HepG2 (cell line): ENCODE measurements around the gene INSR. TPM values are rescaled to one million over a fixed set of nuclear protein-coding genes. Genes with fewer than 3 reads are reported as not detected.

Experiments used
- ASH2L ChIP-seq: fragments of 300-600, 200-600 bp; sonication (generic); IDR thresholded peaks from 2 replicates; pipeline ENCODE4 v1.7.0; 2017; ENCODE audit warnings: low read depth, mild to moderate bottlenecking, moderate library complexity, mixed read lengths, low read length; ENCODE audit not compliant: insufficient read length
- CBX1 ChIP-seq: IDR thresholded peaks from one replicate; pipeline ENCODE4 v1.6.1; 2016; ENCODE audit warnings: antibody characterized with exemption, low read depth
- FOXK2 ChIP-seq: fragments of 450-650 bp; IDR thresholded peaks from 2 replicates; pipeline ENCODE4 v1.6.1; 2016
- HNF4A ChIP-seq: sonication (generic); formaldehyde crosslinking; IDR thresholded peaks from 2 replicates; pipeline ENCODE4 v1.4.0; 2020; ENCODE audit warnings: missing genetic modification reagents
- IKZF4 ChIP-seq: sonication (generic); formaldehyde crosslinking; IDR thresholded peaks from 2 replicates; pipeline ENCODE4 v1.5.1; 2020; ENCODE audit warnings: borderline replicate concordance, mild to moderate bottlenecking, low read depth, missing genetic modification reagents; ENCODE audit errors: not compliant biosample characterization
- KAT8 ChIP-seq: IDR thresholded peaks from 2 replicates; pipeline ENCODE4 v1.6.1; 2016; ENCODE audit warnings: missing genetic modification reagents, missing compliant biosample characterization
- KLF11 ChIP-seq: IDR thresholded peaks from 2 replicates; pipeline ENCODE4 v1.6.1; 2016; ENCODE audit warnings: missing compliant biosample characterization
- MIER3 ChIP-seq: IDR thresholded peaks from 2 replicates; pipeline ENCODE4 v1.6.1; 2016; ENCODE audit warnings: missing compliant biosample characterization, borderline replicate concordance
- NFYC ChIP-seq: IDR thresholded peaks from 2 replicates; pipeline ENCODE4 v1.6.1; 2016; ENCODE audit warnings: missing genetic modification reagents, missing compliant biosample characterization
- PTBP1 ChIP-seq: fragments of 200-400 bp; formaldehyde crosslinking; IDR thresholded peaks from 2 replicates; pipeline ENCODE4 v1.6.1; 2018; ENCODE audit warnings: low read length, low read depth; ENCODE audit not compliant: poor library complexity, severe bottlenecking
- SP5 ChIP-seq: IDR thresholded peaks from 2 replicates; pipeline ENCODE4 v1.6.1; 2016; ENCODE audit warnings: low read depth, borderline replicate concordance
- TRIM24 ChIP-seq: sonication (generic); formaldehyde crosslinking; IDR thresholded peaks from 2 replicates; pipeline ENCODE4 v1.8.0; 2022; ENCODE audit warnings: mild to moderate bottlenecking, missing genetic modification reagents
- ZBTB7A ChIP-seq: sonication (generic); formaldehyde crosslinking; IDR thresholded peaks from 2 replicates; pipeline ENCODE4 v1.8.0; 2022; ENCODE audit warnings: mild to moderate bottlenecking, missing genetic modification reagents
- ZFP1 ChIP-seq: IDR thresholded peaks from 2 replicates; pipeline ENCODE4 v1.6.1; 2016
- ZNF10 ChIP-seq: sonication (generic); formaldehyde crosslinking; IDR thresholded peaks from 2 replicates; pipeline ENCODE4 v1.4.0; 2020; ENCODE audit warnings: mild to moderate bottlenecking, low read depth, missing genetic modification reagents, borderline replicate concordance
- ZNF331 ChIP-seq: sonication (generic); formaldehyde crosslinking; IDR thresholded peaks from 2 replicates; pipeline ENCODE4 v1.4.0; 2020; ENCODE audit warnings: missing genetic modification reagents
- ZNF446 ChIP-seq: sonication (generic); formaldehyde crosslinking; IDR thresholded peaks from 2 replicates; pipeline ENCODE4 v1.5.0; 2020; ENCODE audit warnings: mild to moderate bottlenecking, missing genetic modification reagents
- ZNF557 ChIP-seq: sonication (generic); formaldehyde crosslinking; IDR thresholded peaks from 2 replicates; pipeline ENCODE4 v1.4.0; 2020; ENCODE audit warnings: missing genetic modification reagents
- ZNF607 ChIP-seq: sonication (generic); formaldehyde crosslinking; IDR thresholded peaks from 2 replicates; pipeline ENCODE4 v1.5.1; 2020; ENCODE audit warnings: missing genetic modification reagents, mild to moderate bottlenecking, borderline replicate concordance
- ZNF768 ChIP-seq: sonication (generic); formaldehyde crosslinking; IDR thresholded peaks from 2 replicates; pipeline ENCODE4 v1.4.0; 2020; ENCODE audit warnings: missing genetic modification reagents
- ZSCAN12 ChIP-seq: sonication (generic); formaldehyde crosslinking; IDR thresholded peaks from 2 replicates; pipeline ENCODE4 v1.9.0; 2021; ENCODE audit warnings: mild to moderate bottlenecking, missing genetic modification reagents
- polyA plus RNA-seq, 8 experiments: library from polyadenylated mRNA; depleted of rRNA in 3 of 8; stranded (reverse) in 7 of 8; unstranded in 1 of 8; fragments of >200 nt; fragmentation: Illumina TruSeq in 4 of 8; extraction: Trizol in 4 of 8; gene quantifications; 2 replicates each; pipeline versions ENCODE4 v1.2.1 to v1.2.3, GENCODE V29; 2011 to 2016; ENCODE audit warnings: low read depth in 4 of 8, missing spikeins in 1 of 8, mixed read lengths in 1 of 8; ENCODE audit not compliant: insufficient read depth in 1 of 8
- total RNA-seq, 5 experiments: library from RNA; depleted of rRNA; stranded (reverse); fragments of >200 nt; fragmentation: Illumina TruSeq; extraction: Trizol; gene quantifications; 2 replicates each; pipeline ENCODE4 v1.2.3, GENCODE V29; 2016; ENCODE audit warnings: low read depth in 1 of 5
- TF ChIP-seq, protein P1 (sequence below): sonication (generic); formaldehyde crosslinking; conservative IDR thresholded peaks from 2 replicates; pipeline ENCODE4 v1.5.0; 2020; ENCODE audit warnings: missing genetic modification reagents
- TF ChIP-seq, protein P2 (sequence below): sonication (generic); formaldehyde crosslinking; IDR thresholded peaks from 2 replicates; pipeline ENCODE4 v1.8.1; 2023; ENCODE audit warnings: mild to moderate bottlenecking, missing genetic modification reagents
- TF ChIP-seq, protein P3 (sequence below): sonication (generic); formaldehyde crosslinking; IDR thresholded peaks from 2 replicates; pipeline ENCODE4 v1.9.0; 2021; ENCODE audit warnings: missing genetic modification reagents, borderline replicate concordance

Gene INSR
- total and polyA plus RNA-seq, 2 of the 13 experiments (the other 11 are each of a cell fraction or from before 2014, with no cell fraction given): 24.2 to 29.8 TPM

DNA sequence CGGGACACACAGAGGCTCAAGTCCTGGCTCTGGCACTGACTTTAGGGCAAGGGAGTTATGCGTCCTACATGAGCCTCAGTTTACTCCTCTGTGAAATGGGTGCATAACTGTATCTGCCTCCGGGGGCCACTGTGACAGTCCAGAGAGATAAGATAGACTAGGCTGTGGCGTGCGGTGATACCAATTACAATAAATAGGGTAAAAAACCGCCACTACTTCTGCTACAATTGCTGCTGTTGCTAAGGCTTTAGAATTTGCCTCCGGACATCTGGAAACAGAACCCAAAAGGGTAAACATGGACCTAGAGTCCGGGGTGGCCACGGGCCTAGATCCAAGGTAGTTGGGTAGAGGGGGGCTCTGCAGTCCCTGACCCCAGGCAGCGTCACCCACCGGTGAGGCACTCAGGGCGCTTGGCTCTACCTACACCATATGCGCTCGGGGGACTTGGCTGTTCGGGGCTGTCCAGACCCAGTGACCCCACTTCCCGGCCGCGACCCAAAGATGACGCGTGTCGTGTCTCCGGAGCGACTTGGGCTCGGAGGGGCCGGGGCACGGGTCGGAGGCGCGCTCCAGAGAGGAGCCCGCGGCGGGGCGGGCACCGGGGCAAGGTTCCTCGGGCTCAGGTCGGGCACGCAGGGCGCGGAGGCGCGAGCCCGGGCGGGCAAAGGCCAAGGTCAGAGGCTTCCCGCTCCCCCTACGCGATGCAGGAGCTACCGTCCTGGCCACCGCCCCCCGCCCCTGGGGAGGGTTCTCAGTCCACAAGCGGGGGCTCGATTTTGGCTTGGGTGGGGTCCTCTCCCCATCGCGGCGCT lies 1.1 kb downstream of the INSR start (continued):
- TF ChIP-seq ASH2L (peak; percentile 46), ZNF10 (no peak), TRIM24 (CRISPR knock-in tag) (no peak), MIER3 (CRISPR knock-in tag) (no peak), ZNF607 (no peak), SP5 (CRISPR knock-in tag) (peak; percentile 22; the same call in 1 of the 2 replicates), ZSCAN12 (CRISPR knock-in tag) (no peak), CBX1 (peak; percentile 55), ZNF557 (no peak), ZNF768 (no peak; the same call in 1 of the 2 replicates), ZNF331 (no peak), IKZF4 (CRISPR knock-in tag) (peak; percentile 47), ZFP1 (no peak), KAT8 (CRISPR knock-in tag) (no peak), HNF4A (CRISPR knock-in tag) (peak; percentile 83), ZBTB7A (CRISPR knock-in tag) (no peak), NFYC (CRISPR knock-in tag) (no peak), ZNF446 (CRISPR knock-in tag) (no peak), KLF11 (CRISPR knock-in tag) (no peak), FOXK2 (no peak), PTBP1 (no peak)
- TF ChIP-seq, protein P1, sequence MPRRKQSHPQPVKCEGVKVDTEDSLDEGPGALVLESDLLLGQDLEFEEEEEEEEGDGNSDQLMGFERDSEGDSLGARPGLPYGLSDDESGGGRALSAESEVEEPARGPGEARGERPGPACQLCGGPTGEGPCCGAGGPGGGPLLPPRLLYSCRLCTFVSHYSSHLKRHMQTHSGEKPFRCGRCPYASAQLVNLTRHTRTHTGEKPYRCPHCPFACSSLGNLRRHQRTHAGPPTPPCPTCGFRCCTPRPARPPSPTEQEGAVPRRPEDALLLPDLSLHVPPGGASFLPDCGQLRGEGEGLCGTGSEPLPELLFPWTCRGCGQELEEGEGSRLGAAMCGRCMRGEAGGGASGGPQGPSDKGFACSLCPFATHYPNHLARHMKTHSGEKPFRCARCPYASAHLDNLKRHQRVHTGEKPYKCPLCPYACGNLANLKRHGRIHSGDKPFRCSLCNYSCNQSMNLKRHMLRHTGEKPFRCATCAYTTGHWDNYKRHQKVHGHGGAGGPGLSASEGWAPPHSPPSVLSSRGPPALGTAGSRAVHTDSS (CRISPR knock-in tag): no peak
- TF ChIP-seq, protein P2, sequence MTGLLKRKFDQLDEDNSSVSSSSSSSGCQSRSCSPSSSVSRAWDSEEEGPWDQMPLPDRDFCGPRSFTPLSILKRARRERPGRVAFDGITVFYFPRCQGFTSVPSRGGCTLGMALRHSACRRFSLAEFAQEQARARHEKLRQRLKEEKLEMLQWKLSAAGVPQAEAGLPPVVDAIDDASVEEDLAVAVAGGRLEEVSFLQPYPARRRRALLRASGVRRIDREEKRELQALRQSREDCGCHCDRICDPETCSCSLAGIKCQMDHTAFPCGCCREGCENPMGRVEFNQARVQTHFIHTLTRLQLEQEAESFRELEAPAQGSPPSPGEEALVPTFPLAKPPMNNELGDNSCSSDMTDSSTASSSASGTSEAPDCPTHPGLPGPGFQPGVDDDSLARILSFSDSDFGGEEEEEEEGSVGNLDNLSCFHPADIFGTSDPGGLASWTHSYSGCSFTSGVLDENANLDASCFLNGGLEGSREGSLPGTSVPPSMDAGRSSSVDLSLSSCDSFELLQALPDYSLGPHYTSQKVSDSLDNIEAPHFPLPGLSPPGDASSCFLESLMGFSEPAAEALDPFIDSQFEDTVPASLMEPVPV: no peak
- TF ChIP-seq, protein P3, sequence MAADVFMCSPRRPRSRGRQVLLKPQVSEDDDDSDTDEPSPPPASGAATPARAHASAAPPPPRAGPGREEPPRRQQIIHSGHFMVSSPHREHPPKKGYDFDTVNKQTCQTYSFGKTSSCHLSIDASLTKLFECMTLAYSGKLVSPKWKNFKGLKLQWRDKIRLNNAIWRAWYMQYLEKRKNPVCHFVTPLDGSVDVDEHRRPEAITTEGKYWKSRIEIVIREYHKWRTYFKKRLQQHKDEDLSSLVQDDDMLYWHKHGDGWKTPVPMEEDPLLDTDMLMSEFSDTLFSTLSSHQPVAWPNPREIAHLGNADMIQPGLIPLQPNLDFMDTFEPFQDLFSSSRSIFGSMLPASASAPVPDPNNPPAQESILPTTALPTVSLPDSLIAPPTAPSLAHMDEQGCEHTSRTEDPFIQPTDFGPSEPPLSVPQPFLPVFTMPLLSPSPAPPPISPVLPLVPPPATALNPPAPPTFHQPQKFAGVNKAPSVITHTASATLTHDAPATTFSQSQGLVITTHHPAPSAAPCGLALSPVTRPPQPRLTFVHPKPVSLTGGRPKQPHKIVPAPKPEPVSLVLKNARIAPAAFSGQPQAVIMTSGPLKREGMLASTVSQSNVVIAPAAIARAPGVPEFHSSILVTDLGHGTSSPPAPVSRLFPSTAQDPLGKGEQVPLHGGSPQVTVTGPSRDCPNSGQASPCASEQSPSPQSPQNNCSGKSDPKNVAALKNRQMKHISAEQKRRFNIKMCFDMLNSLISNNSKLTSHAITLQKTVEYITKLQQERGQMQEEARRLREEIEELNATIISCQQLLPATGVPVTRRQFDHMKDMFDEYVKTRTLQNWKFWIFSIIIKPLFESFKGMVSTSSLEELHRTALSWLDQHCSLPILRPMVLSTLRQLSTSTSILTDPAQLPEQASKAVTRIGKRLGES (CRISPR knock-in tag): no peak
